Keratinocyte (primary cell): ENCODE data around the gene BEST1. TPM values are rescaled to one million over a fixed set of nuclear protein-coding genes. Genes with fewer than 3 reads are reported as not detected.

Experiments used
- DNase-seq: peaks from one replicate; pipeline ENCODE4 v3.0.0-alpha.2; 2011; ENCODE audit warnings: low read depth, missing footprints, low spot score
- FAIRE-seq: peaks from 2 replicates; lab custom pipeline; 2011; peaks lifted over from hg19 to GRCh38; lab: Jason Lieb, UNC
- H2AFZ ChIP-seq: 2 replicates; pipeline ENCODE4 v1.6.0; 2012; ENCODE audit warnings: low read length, control low read depth, inconsistent platforms; ENCODE audit not compliant: control insufficient read depth
- H3K27ac ChIP-seq: 2 replicates; pipeline ENCODE4 v1.5.1; 2011; ENCODE audit warnings: low read length; ENCODE audit not compliant: control insufficient read depth, insufficient read depth
- H3K27me3 ChIP-seq: 3 replicates; pipeline ENCODE4 v1.6.0; 2011; ENCODE audit warnings: low read length; ENCODE audit not compliant: control insufficient read depth, insufficient read depth; ENCODE audit errors: extremely low read depth
- H3K36me3 ChIP-seq, 2 experiments: 2 replicates in 1 of 2; 3 replicates in 1 of 2; pipeline ENCODE4 v1.5.1; 2011; ENCODE audit warnings: low read length in 2 of 2, mild to moderate bottlenecking in 1 of 2; ENCODE audit not compliant: control insufficient read depth in 2 of 2, insufficient read depth in 2 of 2; ENCODE audit errors: extremely low read depth in 1 of 2
- H3K4me1 ChIP-seq: 3 replicates; pipeline ENCODE4 v1.5.1; 2011; ENCODE audit warnings: low read length; ENCODE audit not compliant: control insufficient read depth, insufficient read depth; ENCODE audit errors: extremely low read depth
- H3K4me2 ChIP-seq: 3 replicates; pipeline ENCODE4 v1.6.0; 2011; ENCODE audit warnings: low read depth, low read length; ENCODE audit not compliant: control insufficient read depth, insufficient read depth; ENCODE audit errors: extremely low read depth
- H3K4me3 ChIP-seq, 3 experiments: fragments of 200-600 bp in 1 of 3; sonication (generic) in 1 of 3; 2 replicates in 2 of 3; 3 replicates in 1 of 3; pipeline ENCODE4 v1.5.1; 2011 to 2016; ENCODE audit warnings: low read length in 3 of 3, mild to moderate bottlenecking in 3 of 3, control low read depth in 2 of 3, inconsistent platforms in 1 of 3, low read depth in 1 of 3, mixed read lengths in 1 of 3, mixed run types in 1 of 3, moderate library complexity in 1 of 3; ENCODE audit not compliant: control insufficient read depth in 2 of 3, insufficient read depth in 2 of 3; ENCODE audit errors: extremely low read depth in 1 of 3
- H3K79me2 ChIP-seq: 2 replicates; pipeline ENCODE4 v1.6.0; 2012; ENCODE audit warnings: low read length; ENCODE audit not compliant: control insufficient read depth, insufficient read depth
- H3K9ac ChIP-seq: 3 replicates; pipeline ENCODE4 v1.6.0; 2011; ENCODE audit warnings: low read length; ENCODE audit not compliant: control insufficient read depth, insufficient read depth; ENCODE audit errors: extremely low read depth
- H3K9me1 ChIP-seq: 3 replicates; pipeline ENCODE4 v1.6.0; 2011; ENCODE audit warnings: low read length; ENCODE audit not compliant: control insufficient read depth, insufficient read depth; ENCODE audit errors: extremely low read depth
- H3K9me3 ChIP-seq: 2 replicates; pipeline ENCODE4 v1.5.1; 2012; ENCODE audit warnings: low read depth, low read length; ENCODE audit not compliant: control insufficient read depth
- H4K20me1 ChIP-seq: 3 replicates; pipeline ENCODE4 v1.6.0; 2011; ENCODE audit warnings: low read length; ENCODE audit not compliant: control insufficient read depth, insufficient read depth; ENCODE audit errors: extremely low read depth
- CTCF ChIP-seq, 3 experiments: IDR thresholded peaks in 1 of 3; conservative IDR thresholded peaks in 1 of 3; optimal IDR thresholded peaks in 1 of 3; 2 replicates in 2 of 3; 3 replicates in 1 of 3; pipeline versions ENCODE3 to v1.5.1; 2011; ENCODE audit warnings: low read length in 3 of 3, mild to moderate bottlenecking in 3 of 3, moderate library complexity in 2 of 3, control low read depth in 1 of 3, inconsistent platforms in 1 of 3; ENCODE audit not compliant: insufficient read depth in 2 of 3; ENCODE audit errors: extremely low read depth in 1 of 3
- EZH2 ChIP-seq: IDR thresholded peaks from one replicate; pipeline ENCODE4 v1.6.1; 2012; ENCODE audit warnings: inconsistent platforms, mild to moderate bottlenecking, low read length, moderate library complexity
- dilution Hi-C: fragments of 300-500 bp; cut with MboI; formaldehyde crosslinking; loops from one replicate; pipeline ENCODE4 v1.7.0; 2020; ENCODE audit warnings: low sequenced_read_pairs; ENCODE audit not compliant: extremely low pct_ligation_motif_present
- polyA plus RNA-seq, 5 experiments: library from polyadenylated mRNA; depleted of rRNA in 3 of 5; stranded (reverse) in 3 of 5; stranded (forward) in 1 of 5; unstranded in 1 of 5; fragments of >200 nt; gene quantifications; 1 replicate in 1 of 5; 2 replicates in 3 of 5; 3 replicates in 1 of 5; pipeline versions ENCODE4 v1.2.1 to v1.2.3, GENCODE V29; 2011 to 2012; ENCODE audit warnings: missing spikeins in 2 of 5, low read depth in 1 of 5, low replicate concordance in 1 of 5

BEST1 gene
- polyA plus RNA-seq, 1 donor (not counting 4 experiments of a cell fraction or from before 2014, with no cell fraction given), result 0.13 TPM

DNA sequence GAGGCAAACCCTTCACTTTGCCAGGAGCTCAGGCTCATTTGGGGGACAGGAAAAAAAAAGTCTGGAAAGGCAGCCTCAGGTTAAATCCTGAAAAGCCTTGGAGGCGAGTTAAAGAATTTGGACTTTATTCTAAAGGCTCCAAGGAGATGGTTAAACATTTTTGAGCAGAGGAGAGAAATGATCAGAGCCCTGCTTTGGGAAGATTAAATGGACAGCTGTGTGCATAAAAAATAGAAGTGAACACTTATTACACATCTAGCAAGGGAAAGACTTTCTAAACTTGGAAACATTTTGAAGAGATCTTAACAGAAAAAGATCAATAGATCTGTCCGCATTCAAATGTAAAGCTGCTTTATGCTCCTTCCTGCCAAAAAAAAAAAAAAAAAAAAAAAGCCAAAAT lies 24.4 kb upstream of the BEST1 start:
- no peak overlapping the region for H3K4me3 ChIP-seq
- H3K9ac ChIP-seq, result no peak overlapping the region
- FAIRE-seq (no peak), DNase-seq (no peak)
- no peak overlapping the region for H3K4me2 ChIP-seq
- H3K79me2 ChIP-seq, result no peaks in the 10 kb centered on the region
- H3K27me3 ChIP-seq, result peaks cover 22% of the 10 kb centered on the region
- H3K27ac ChIP-seq, result no peak overlapping the region
- no peaks in the 10 kb centered on the region for H3K36me3 ChIP-seq
- TF ChIP-seq CTCF (optimal IDR thresholded peaks at IDR 0.05 in 1 of 3, IDR thresholded peaks at IDR 0.05 in 1 of 3, conservative IDR thresholded peaks at IDR 0.05 in 1 of 3; ENCODE audit: extremely low read depth in 1 of 3, insufficient read depth in 2 of 3, low read length in 3 of 3) (no peak), EZH2 (no peak)
- no peaks in the 10 kb centered on the region for H3K9me1 ChIP-seq
- no peak overlapping the region for H2AFZ ChIP-seq
- no peaks in the 10 kb centered on the region for H3K4me1 ChIP-seq
- dilution Hi-C loops, result no loop called here
- H4K20me1 ChIP-seq, result no peaks in the 10 kb centered on the region
- H3K9me3 ChIP-seq, result no peaks in the 10 kb centered on the region

DNA sequence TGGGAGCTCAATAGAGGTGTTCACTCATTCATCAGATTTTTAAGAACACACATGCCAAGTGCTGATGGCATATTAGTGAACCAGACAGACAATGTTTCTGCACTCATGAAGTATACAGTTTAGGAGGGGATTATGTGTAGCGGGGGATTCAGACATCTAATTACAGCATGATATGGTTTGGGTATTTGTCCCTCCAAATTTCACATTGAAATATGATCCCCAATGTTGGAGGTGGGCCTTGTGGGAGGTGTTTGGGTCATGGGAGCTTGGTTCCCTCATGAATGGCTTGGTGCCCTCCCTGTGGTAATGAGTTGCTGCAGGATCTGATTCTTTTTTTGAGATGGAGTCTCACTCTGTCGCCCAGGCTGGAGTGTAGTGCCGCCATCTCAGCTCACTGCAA lies 23.9 kb upstream of the BEST1 start:
- Histone ChIP-seq H3K9me3 (no peaks in the 10 kb centered on the region), H3K9me1 (no peaks in the 10 kb centered on the region), H3K4me2 (no peak overlapping the region), H3K27ac (no peak overlapping the region), H3K9ac (no peak overlapping the region), H2AFZ (no peak overlapping the region), H3K79me2 (no peaks in the 10 kb centered on the region), H3K4me1 (no peaks in the 10 kb centered on the region), H3K4me3 (no peak overlapping the region), H4K20me1 (no peaks in the 10 kb centered on the region), H3K27me3 (peaks cover 19% of the 10 kb centered on the region), H3K36me3 (no peaks in the 10 kb centered on the region)
- DNase-seq (no peak), FAIRE-seq (no peak)
- dilution Hi-C loops, result no loop called here
- TF ChIP-seq EZH2, result no peak
- TF ChIP-seq CTCF (optimal IDR thresholded peaks at IDR 0.05 in 1 of 3, IDR thresholded peaks at IDR 0.05 in 1 of 3, conservative IDR thresholded peaks at IDR 0.05 in 1 of 3; ENCODE audit: extremely low read depth in 1 of 3, insufficient read depth in 2 of 3, low read length in 3 of 3), result no peak
